Glutamatergic neuron (in vitro differentiated cells): ENCODE measurements around the gene SLX4IP. TPM values are rescaled to one million over a fixed set of nuclear protein-coding genes. Genes with fewer than 3 reads are reported as not detected.

Source experiments
- DNase-seq: peaks from one replicate; pipeline ENCODE4 v3.0.0; 2022
- H3K27ac Mint-ChIP-seq: one replicate; pipeline ENCODE4 v1.8.0; 2020; ENCODE audit warnings: mild to moderate bottlenecking, mixed read lengths, inconsistent platforms; ENCODE audit not compliant: unreplicated experiment
- H3K27me3 Mint-ChIP-seq: one replicate; pipeline ENCODE4 v1.8.0; 2020; ENCODE audit warnings: mild to moderate bottlenecking, moderate library complexity, mixed read lengths, inconsistent platforms; ENCODE audit not compliant: unreplicated experiment
- H3K36me3 Mint-ChIP-seq: one replicate; pipeline ENCODE4 v1.8.0; 2020; ENCODE audit warnings: mild to moderate bottlenecking, mixed read lengths, inconsistent platforms; ENCODE audit not compliant: unreplicated experiment
- H3K4me1 Mint-ChIP-seq: one replicate; pipeline ENCODE4 v1.8.0; 2020; ENCODE audit warnings: mild to moderate bottlenecking, low read depth, mixed read lengths, inconsistent platforms; ENCODE audit not compliant: unreplicated experiment
- H3K4me3 Mint-ChIP-seq: one replicate; pipeline ENCODE4 v1.8.0; 2020; ENCODE audit warnings: mild to moderate bottlenecking, mixed read lengths, inconsistent platforms; ENCODE audit not compliant: unreplicated experiment
- H3K9me3 Mint-ChIP-seq: one replicate; pipeline ENCODE4 v1.8.0; 2020; ENCODE audit warnings: mild to moderate bottlenecking, moderate library complexity, mixed read lengths, inconsistent platforms; ENCODE audit not compliant: unreplicated experiment
- total RNA-seq: library from RNA; stranded (reverse); fragmentation: NEBNext Ultra II Directional; extraction: Animal tissue kit (Norgen Biotek cat#: 25700); gene quantifications from one replicate; pipeline ENCODE4 v1.2.1, GENCODE V29; 2021; ENCODE audit not compliant: unreplicated experiment
- TF ChIP-seq, protein P1 (sequence below): fragments of 200-600 bp; sonication (generic); IDR thresholded peaks from one replicate; pipeline ENCODE4 v1.5.0; 2021; ENCODE audit not compliant: partially characterized antibody, unreplicated experiment

The SLX4IP gene
- total RNA-seq, 1 donor from 2014 or later, result 7.9 TPM

DNA sequence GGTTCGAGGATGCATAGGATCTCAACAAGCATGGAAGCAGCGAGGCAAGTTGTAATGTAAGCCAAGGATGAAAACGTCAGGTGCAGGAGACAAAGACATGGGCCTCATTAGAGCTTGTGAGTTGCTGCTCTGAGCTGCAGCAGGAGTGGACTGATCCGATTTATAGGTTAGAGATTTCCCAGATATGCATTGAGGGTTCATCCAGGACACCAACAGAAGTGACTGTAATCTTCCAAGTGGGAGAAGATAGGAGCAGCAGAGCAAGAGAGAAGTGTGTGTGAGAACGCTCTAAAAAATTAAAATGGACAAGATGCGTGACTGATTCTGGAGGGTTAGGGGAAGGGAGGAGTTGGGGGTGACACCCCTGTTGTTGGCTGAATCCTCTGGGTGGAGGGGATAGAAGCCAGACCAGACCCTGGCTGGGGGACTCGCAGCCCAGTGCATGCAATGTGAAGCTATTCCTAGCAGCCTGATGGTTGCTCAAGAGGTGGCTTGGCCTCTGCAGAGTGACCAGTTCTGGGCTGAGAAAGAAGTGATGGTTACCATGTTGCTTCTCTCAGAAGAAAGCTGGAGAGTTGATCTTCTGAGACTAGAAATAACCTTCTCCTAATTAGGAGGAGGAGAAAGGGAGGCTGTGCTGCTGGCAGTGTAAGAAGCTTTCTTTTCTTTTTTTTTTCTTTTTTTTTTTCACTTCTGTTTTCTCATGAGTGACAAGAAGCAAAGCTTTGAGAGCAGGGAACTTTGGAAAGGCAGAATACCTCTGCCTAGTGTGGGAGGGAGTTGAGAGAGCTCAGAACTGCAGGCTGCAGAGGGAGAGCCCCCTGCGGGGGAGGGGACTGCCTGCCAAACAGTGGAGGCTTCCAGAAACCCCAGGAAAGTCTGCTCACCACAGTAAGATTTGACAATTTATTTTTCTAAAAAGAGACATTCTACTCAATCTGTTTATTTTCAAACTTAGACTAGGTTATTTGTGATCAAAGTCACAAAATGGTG is 116.9 kb downstream of the SLX4IP start:
- Mint-ChIP-seq H3K27ac (no peak overlapping the region), H3K36me3 (no peaks in the 10 kb centered on the region), H3K4me1 (peaks cover 23% of the 10 kb centered on the region), H3K27me3 (peaks cover 4% of the 10 kb centered on the region), H3K4me3 (no peak overlapping the region), H3K9me3 (peaks cover 2% of the 10 kb centered on the region)
- DNase-seq, result no peak
- TF ChIP-seq, protein P1, sequence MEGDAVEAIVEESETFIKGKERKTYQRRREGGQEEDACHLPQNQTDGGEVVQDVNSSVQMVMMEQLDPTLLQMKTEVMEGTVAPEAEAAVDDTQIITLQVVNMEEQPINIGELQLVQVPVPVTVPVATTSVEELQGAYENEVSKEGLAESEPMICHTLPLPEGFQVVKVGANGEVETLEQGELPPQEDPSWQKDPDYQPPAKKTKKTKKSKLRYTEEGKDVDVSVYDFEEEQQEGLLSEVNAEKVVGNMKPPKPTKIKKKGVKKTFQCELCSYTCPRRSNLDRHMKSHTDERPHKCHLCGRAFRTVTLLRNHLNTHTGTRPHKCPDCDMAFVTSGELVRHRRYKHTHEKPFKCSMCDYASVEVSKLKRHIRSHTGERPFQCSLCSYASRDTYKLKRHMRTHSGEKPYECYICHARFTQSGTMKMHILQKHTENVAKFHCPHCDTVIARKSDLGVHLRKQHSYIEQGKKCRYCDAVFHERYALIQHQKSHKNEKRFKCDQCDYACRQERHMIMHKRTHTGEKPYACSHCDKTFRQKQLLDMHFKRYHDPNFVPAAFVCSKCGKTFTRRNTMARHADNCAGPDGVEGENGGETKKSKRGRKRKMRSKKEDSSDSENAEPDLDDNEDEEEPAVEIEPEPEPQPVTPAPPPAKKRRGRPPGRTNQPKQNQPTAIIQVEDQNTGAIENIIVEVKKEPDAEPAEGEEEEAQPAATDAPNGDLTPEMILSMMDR, result no peak

DNA sequence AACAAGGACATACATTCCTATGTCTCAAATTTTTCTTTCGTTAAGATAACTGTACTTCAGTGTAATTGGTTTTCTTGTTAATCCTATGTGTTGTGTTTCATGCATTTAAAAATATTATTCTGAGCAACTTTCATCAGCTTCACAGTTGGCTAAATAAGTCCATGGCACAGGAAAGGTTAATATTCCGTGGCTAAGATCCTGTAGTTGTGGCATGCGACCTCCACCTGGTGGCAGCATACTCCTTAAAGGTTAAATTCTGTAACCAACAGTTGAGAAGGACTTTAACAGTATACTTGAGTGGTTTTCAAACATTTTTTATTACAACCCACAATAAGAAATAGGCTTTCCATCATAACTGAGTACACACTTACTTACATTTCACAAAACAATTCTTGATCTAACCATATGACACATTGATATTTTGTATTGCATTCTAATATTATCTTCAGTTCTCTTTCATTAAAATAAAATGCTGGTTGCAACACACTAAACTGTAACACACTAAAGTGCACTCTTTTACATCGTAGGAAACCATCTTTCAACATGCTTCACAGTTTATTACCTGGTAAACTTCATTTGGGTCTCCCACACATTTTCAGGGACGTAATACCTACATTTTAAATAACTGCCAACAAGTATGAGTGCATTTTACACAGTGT is 118.3 kb downstream of the SLX4IP start:
- peaks cover 22% of the 10 kb centered on the region for H3K4me1 Mint-ChIP-seq
- H3K4me3 Mint-ChIP-seq, result no peak overlapping the region
- no peaks in the 10 kb centered on the region for H3K36me3 Mint-ChIP-seq
- peaks cover 2% of the 10 kb centered on the region for H3K27me3 Mint-ChIP-seq
- no peak overlapping the region for H3K27ac Mint-ChIP-seq
- DNase-seq, result peak; percentile 70
- H3K9me3 Mint-ChIP-seq, result peaks cover 2% of the 10 kb centered on the region
- TF ChIP-seq, protein P1, result peak; percentile 72

DNA sequence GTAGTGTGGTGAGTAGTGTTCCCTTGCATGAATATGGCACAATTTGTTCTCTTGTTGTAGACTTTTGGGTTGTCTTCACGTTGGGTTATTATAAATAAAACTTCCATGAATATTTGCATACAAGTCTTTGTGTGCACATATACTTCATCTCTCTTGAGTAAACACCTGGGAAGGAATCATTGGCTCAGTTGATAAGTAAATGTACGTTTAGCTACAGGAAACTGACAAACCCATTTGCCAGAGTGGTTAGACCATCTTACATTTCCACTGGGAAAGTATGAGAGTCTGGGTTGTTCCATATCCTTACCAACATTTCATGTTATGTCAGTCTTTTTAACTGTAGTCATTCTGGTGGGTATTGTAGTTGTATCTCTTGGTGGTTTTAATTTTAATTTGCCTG is 119.2 kb downstream of the SLX4IP start:
- H3K36me3 Mint-ChIP-seq, result no peaks in the 10 kb centered on the region
- TF ChIP-seq, protein P1, result no peak
- no peak for DNase-seq
- H3K4me3 Mint-ChIP-seq, result no peak overlapping the region
- H3K9me3 Mint-ChIP-seq, result peaks cover 2% of the 10 kb centered on the region
- H3K27me3 Mint-ChIP-seq, result peaks cover 2% of the 10 kb centered on the region
- peaks cover 22% of the 10 kb centered on the region for H3K4me1 Mint-ChIP-seq
- H3K27ac Mint-ChIP-seq, result no peak overlapping the region

DNA sequence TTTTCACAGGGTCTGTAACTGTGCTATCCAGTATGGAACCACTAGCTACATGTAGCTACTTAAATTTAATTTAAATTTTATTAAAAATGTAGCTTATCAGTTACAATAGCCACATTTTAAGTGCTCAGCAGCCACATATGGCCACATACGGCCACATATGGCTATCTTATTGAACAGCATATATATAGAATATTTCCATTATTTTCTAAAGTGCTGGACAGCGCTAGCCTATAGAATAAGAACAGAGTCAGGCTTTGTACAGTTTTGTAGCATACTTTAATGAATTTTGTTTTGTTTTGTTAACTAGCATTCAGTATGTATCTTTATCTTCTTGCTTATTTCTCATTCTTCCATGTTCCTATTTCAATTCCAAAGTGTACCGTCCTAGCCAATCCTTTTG is 120.3 kb downstream of the SLX4IP start:
- Mint-ChIP-seq H3K9me3 (peaks cover 2% of the 10 kb centered on the region), H3K27ac (no peak overlapping the region), H3K36me3 (no peaks in the 10 kb centered on the region), H3K27me3 (no peaks in the 10 kb centered on the region), H3K4me3 (no peak overlapping the region), H3K4me1 (peaks cover 19% of the 10 kb centered on the region)
- TF ChIP-seq, protein P1, result no peak
- no peak for DNase-seq
